Ramos (cell line): ENCODE data around the gene SELENON.
"Not testable (repeated sequence)": the region's sequence is repeated elsewhere in the genome, so short reads cannot be mapped to it uniquely, and the experiment has no call there.

Source experiments
- in situ Hi-C: fragments of 300-500 bp; cut with MboI; formaldehyde crosslinking; loops from one replicate; pipeline ENCODE4 v1.14.3; 2022; ENCODE audit warnings: low sequenced_read_pairs; ENCODE audit not compliant: unreplicated experiment

Gene SELENON

DNA sequence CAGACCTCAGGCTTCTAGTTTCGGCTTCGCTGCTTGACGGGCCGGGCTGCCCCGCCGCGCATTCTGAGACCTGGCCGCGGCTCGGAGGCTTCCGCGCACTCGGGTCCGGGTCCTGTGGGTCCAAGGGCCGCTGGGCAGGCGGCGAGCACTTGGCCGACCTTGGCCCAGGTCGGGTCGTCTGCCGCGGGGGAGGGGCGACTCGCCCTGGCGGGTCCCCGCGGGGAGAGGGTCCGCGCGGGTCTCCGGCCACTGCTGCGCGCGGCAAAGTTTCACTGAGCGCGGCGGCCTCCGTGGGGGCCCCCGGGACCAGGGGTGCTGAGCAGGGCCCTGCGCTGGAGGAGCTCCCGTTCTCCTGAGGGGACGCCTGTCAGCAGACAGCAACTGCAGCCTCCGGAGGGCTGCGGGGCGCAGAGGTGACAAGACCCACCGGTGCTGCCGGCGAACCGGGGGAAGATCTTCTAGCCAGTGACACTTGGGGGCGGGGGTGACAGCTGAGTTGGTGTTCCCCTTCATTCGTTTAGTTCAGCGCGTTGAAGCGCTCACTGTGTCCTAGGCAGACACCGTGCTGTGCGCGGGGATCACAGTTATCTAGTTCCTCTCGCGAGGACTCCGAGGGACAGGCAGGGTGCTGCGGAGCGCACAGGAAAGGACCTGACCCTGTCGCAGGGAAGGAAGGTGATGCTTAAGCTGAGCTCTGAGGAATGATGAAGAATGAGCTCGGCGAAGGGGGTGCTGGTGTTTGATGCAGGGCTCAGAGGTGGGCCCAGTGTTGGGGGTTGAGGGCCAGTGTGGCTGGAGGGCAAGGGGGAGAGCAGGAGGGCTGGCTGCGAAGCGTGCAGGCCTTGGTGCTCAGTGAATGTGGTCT lies 20.5 kb downstream of the SELENON start:
- in situ Hi-C loops = loop anchor here (10.0 to 25.0 kb wide), 2 partner anchors 184 to 408 kb away; partner anchors contain the start of gene RHCE

DNA sequence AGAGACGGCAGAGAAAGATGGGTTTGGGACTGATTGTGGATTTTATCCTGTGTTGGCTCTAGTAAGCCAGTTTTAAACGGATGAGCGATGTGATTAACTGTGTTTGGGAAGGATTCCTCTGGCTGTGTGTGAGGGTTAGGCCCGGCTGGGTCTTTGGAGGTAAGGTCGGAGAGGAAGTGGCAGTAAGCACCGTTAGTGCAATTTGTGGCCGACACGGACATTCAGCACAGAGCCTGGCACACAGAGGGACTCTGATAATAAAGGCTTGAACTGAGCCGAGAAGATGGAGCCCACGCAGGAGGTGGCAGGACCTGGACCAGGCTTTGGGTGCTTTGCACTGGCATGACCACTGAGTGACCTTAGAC lies 21.1 kb downstream of the SELENON start:
- in situ Hi-C loops = loop anchor here (10.0 to 25.0 kb wide), 2 partner anchors 184 to 409 kb away; partner anchors contain the start of gene RHCE

DNA sequence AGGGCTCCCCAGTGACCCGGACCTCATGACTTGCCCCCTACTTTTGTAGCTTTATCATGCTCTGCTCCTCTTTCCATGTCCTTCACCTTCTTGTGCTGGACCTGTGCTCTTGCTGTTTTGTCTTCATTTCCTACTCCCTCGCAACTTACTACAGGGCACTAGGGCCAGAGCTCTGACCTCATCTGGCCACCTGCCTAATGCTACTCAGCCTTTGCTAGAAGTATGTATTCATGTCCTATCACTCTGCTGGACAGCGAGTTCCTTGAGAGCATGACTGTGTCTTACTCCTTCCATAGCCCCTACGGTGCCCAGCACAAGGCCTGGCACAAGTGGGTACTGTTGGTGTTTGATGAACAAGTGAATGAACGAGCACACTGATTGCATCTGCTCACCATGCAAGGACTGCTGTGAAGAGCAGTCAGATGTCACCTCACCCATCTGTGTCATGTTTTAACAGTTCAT lies 21.7 kb downstream of the SELENON start:
- in situ Hi-C loops = loop anchor here (10.0 to 25.0 kb wide), 2 partner anchors 183 to 409 kb away; partner anchors contain the start of gene RHCE

DNA sequence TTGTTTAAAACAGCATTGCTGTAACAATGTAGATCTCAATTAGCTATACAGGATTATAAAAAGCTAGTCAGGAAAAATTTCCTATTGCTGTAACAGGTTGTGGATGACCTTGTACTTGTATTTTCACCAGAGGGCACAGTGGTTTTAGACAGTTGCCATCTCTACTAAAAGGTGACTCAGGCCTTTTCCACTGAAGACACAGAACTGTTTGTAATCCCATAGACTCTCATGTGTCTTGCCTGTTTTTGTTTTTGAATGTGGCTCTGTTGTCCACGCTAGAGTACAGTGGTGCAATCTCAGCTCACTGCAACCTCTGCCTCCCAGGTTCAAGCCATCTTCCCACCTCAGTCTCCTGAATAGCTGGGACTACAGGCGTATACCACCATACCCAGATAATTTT lies 25.6 kb downstream of the SELENON start:
- in situ Hi-C loops = loop anchor here (10.0 kb wide), 1 partner anchor 179 kb away; no protein-coding TSS in a partner anchor

DNA sequence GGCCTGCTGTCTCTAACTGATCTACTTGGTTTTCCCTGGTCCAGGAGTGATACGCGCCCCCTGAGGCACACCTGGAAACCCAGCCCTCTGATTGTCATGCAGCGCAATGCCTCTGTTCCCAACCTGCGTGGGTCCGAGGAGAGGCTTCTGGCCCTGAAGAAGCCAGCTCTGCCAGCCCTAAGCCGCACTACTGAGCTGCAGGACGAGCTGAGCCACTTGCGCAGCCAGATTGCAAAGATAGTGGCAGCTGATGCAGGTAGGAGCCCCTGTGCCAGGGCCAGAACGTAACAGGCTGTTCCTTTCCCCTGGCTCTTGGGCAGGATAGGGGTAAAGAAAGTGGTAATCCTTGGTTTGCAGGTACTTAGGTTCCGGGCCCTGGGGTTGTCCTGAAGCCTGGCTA lies 26.6 kb downstream of the SELENON start:
- in situ Hi-C loops = loop anchor here (10.0 kb wide), 1 partner anchor 178 kb away; no protein-coding TSS in a partner anchor

DNA sequence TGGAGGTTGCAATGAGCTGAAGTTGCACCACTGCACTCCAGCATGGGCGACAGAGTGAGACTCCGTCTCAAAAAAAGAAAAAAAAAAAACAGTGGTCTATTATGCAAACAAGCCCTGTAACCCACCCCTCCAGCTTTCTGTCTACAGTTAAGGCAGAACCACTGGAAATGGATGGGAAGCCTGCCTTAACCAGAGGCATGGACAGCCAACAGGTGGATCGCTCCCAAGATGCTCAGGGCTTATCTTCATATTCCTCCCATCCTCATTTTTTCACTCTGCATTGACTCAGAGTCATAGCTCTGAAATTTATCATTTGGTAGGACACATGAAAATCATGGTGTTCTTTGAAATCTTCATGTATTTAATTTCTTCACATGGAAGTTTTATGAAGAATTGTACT lies 28.5 kb downstream of the SELENON start:
- in situ Hi-C loops = loop anchor here (10.0 kb wide), 1 partner anchor 176 kb away; no protein-coding TSS in a partner anchor

DNA sequence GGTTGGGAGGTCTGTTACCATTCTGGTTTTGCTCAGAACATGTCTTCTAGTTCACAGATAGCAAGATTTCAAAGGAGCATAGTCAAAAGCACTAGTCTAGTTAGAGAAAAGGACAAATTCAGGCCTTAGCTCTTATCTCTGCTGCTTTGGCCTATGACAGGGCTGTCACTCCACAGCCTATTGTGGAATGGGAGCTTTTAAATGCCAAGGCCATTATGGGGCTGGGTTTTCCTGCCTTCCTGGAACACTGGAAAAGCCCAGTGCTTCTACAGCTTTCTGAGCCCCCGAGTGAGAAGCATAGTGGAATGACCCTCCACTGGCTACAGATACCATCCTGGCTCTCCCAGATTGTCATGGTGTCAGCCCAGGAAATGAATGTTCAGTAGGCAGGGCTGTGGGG lies 29.1 kb downstream of the SELENON start:
- in situ Hi-C loops = loop anchor here (10.0 kb wide), 1 partner anchor 176 kb away; no protein-coding TSS in a partner anchor

DNA sequence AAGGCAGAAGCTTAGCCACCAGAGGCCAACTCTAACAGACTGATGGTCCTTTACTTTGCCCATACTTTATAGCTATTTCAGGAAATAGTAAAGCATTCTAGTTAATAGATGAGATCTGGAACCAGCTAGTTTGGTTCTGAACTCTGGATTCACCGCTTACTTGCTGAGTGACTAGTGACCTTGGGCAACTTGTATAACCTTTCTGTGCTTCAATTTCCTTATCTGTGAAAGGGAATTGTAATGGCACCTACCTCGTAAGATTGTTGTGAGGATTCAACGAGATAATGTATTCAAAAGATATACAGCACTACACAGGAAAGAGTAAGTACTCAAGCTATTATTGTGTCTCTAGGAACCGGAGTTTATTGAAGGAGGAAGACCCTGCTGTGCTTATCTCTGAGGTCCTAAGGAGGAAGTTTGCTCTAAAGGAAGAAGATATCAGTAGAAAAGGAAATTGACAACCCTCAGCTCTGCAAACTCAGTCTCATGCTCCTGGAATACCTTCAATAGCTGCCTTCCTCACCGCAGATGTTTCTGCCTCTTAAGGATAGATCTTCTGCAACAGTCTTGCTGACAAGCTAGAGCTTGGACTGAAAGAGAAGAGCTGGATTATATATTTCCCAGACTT lies 31.7 kb downstream of the SELENON start:
- in situ Hi-C loops = no loop called here

DNA sequence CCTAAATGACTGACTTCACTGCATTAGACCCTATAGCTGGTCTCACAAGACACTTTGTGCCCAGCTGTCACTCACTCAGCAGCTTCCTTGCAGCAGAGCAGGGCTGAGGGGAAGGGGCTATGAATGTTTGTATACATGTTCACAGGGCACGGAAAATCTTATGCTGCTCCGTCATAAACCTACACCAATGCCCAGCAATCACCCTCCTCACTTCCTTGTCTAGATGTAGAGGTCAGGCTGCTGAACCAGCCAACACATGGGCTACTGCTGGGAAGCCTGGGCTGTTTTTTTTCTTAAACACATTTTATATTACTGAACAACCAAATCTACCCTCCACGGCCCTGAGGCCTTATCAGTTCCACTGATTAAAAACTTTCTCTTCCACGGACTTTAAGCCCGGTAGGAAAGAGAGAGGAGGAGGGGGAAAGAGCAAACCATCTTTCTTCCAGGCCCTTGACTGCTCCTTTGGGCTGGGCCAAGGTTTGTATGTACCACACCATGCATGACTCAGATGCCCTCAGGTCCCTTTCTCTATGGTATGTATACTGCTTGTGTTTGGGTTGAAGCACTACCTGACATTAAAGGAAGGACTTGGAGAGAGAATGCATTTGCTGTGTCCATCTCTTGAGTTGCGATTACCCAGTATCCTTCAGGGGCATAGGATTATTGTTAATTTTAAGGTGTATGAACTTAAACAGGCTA lies 32.5 kb downstream of the SELENON start:
- in situ Hi-C loops = no loop called here

DNA sequence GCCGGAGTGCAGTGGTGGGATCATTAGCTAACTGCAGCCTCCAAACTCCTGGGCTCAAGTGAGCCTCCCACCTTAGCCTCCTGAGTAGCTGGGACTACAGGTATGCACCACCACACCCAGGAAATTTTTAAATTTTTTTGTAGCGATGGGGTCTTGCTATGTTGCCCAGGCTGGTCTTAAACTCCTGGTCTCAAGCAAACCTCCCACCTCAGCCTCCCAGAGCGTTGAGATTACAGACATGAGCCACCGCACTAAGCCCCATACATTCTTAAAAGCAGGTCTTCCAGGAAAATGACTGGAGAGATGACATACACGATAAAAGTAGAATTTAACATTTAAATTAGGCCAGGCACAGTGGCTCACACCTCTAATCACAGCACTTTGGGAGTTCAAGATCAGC lies 33.2 kb downstream of the SELENON start:
- in situ Hi-C loops = no loop called here

DNA sequence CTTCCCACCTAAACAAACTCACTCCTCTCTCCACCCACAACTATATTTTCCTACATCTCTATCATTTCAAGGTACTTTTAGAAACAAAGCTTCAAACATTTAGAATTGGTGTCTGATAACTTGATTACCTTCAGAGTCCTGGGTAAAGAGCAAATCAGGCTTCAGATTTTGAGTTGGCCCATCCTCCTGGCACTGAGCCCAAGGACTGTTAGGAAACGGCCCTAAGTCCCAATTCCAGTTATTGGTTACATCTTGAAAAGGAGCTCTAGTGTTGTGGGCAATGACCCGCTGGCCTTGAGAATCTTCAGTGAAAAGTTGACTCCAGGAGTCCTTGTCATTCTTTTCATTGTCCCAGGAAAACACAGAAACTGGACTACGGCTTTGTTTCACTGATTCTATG lies 34.9 kb downstream of the SELENON start:
- in situ Hi-C loops = no loop called here

DNA sequence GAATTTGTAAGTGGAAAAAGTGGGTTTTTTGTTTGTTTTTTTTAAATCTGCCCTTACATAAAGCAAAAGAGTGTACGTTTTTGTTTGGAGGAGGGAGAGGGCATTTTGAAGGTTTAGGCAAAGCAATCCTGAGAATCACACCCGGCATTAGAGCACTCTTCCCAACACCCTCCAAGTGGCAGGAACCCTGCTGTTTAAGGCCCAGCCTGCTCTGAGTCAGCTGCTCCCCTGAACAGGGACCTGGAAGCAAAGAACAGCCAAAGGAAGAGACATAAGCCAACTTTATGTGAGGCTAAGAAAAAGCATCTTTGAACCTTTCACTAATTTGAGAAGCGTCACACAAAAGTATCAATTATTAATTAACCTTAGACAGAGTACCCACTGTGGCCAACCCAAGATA lies 36.7 kb downstream of the SELENON start:
- in situ Hi-C loops = no loop called here

DNA sequence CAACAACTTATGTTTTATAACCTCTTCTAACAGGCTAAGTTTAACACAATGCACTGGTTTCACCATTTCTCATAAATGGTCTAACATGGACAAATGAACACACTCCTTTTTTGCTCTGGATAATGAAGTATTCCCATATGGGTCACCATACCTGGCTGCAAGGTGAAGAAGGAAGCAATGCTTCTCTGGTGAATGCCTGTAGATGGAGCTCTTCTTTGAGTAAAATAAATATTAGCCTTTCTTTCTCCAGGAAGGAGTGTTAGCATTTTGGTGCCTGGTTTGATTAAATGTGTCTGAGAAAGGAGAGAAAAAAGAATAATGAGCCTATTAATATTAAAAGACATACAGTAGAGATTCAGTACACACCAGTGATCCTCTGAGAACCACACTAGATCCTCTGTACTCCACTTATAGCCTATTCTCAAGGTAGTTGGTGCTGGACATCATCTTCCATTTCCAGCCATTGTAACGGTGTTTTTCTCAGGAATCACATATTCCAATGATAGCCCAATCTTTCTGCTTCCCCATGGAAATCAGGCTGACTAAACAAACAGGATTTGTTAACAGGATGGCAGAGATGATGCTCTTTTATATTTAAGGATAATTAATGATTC lies 37.4 kb downstream of the SELENON start:
- in situ Hi-C loops = no loop called here

DNA sequence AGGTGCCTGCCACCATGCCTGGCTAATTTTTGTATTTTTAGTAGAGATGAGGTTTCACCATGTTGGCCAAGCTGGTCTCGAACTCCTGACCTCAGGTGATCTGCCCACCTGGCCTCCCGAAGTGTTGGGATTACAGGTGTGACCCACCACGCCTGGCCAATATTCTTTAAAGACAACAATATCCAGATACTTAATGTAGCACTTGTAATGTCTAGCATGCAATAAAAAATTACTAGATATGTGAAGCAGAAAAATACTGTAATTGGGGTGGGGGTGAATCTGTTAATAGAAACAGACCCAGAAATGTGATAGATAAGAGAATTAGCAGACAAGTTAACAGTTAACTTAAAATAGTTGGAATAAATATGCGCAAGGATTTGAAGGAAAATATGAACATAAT lies 39.8 kb downstream of the SELENON start:
- in situ Hi-C loops = not testable (repeated sequence)

DNA sequence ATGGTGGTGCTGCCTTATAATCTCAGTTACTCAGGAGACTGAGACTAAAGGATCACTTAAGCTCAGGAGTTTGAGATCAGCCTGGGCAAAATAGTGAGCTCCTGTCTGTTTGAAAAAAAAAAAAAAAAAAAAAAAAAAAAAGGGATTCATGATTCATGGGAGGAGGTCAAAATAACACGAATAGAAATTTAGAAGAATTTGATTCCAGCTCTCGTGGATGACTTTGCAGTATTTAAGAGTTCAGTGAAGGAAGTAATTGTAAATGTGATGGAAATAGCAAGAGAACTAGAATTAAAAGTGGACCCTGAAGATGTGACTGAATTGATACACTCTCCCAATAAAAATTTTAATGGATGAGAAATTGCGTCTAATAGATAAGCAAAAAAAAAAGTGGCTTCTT lies 43.5 kb downstream of the SELENON start:
- in situ Hi-C loops = no loop called here

DNA sequence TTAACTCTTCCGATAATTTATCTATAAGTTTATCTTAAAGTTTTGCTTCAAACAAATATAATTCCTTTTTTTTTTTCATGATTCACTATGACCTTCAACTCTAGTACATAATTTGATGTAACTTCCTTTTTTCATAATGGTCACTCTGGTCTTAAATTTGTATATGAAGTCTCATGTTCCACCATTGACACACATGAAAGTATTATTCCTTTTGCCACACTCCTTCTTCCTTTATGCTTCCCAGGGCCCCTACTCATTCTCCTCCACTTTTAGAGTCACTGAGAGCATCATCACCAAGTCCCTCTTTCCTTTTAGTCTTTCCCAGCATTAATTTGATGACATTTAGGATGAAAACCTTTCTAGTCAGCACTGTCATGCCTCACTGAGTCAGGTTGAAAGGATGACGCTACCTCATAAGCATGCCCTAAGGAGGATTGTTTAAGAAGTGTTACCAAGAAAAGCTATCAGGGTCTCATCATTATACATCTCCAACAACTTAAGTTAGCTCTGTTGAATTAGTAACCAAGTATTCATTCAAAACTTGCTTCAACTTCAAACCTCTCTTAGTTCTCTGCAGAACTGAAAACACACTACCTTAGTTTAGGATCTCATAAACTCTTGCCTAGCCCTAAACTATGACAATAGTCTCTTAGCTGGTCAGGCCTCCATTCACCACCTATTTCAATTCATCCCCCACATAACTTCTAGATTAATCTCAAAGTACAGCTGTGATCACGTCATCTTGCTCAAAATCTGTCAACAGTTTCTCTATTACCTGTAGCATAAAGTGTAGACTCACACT lies 44.7 kb downstream of the SELENON start:
- in situ Hi-C loops = no loop called here

DNA sequence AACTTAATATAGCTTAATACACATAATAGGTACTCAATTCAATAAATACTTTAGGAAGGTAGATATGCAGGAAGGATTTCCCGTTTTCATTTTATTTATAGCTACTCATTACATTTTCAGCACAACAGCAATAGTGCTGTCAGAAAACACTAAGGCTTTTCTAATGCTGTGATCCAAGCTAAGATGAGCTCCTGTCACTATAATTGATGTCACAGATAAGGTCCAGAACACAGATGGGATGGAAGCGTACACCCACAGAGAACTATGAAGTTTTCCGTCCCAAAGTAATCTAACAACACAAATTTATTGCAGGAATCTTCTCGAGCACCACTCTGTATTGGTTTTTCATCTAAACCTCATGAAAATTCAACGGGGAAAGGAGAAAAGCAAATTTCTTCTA lies 45.7 kb downstream of the SELENON start:
- in situ Hi-C loops = no loop called here

DNA sequence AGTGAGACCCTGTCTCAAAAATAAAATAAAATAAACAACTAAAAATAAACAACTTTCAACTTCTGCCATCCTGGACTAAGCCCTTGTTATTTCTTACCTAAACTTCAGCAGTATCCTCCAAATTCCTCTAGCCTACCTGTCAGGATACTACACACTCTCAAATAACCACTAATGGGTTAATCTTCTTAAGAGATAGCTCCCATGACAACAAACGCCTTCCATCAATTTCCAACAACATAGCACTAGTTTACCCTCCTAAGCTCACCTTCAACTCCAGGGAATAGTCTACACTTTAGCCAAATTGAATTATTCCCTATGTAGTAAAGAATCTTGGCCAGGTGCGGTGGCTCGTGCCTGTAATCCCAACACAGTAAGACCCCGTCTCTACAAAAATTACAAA lies 47.9 kb downstream of the SELENON start:
- in situ Hi-C loops = no loop called here

DNA sequence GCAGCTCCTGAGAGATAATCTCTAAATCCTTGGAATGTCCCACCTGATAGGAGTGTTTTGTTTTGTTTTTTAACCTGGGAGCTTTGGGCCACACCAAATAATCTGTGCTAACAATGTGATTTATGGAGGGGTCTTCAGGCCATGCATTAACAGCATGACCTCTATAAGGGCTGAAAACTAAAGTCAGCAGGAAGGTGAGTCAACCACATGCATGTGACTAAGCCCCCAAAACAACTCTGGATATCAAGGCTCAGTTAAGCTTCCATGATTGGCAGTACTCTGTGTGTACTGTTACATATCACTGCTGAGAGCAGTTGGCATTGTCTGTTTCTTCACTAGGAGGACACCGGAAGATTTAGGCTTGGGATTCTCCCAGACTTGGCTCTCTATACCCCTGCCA lies 48.5 kb downstream of the SELENON start:
- in situ Hi-C loops = no loop called here
